Neural cell (in vitro differentiated cells): ENCODE data around the gene SIK3.

ENCODE experiments used
- CTCF ChIP-seq: fragments of 450-650 bp; IDR thresholded peaks from 2 replicates; pipeline ENCODE4 v1.5.1; 2014; ENCODE audit warnings: antibody characterized with exemption, mild to moderate bottlenecking, moderate library complexity; ENCODE audit not compliant: poor library complexity, severe bottlenecking
- EP300 ChIP-seq: fragments of 450-650 bp; conservative IDR thresholded peaks from 2 replicates; pipeline ENCODE4 v1.6.1; 2014; ENCODE audit warnings: antibody characterized with exemption, mild to moderate bottlenecking, moderate library complexity; ENCODE audit not compliant: poor library complexity, severe bottlenecking
- EZH2 ChIP-seq: fragments of 200-600, 300-800 bp; shearing (Covaris generic), sonication (generic); IDR thresholded peaks from 2 replicates; pipeline ENCODE4 v1.6.1; 2014; ENCODE audit warnings: antibody characterized with exemption, low read length, borderline replicate concordance, mild to moderate bottlenecking; ENCODE audit not compliant: insufficient read depth, poor library complexity, severe bottlenecking
- MXI1 ChIP-seq: fragments of 450-650 bp; conservative IDR thresholded peaks from 2 replicates; pipeline ENCODE4 v1.6.1; 2014; ENCODE audit warnings: antibody characterized with exemption, mild to moderate bottlenecking; ENCODE audit not compliant: poor library complexity, severe bottlenecking
- POLR2AphosphoS5 ChIP-seq: IDR thresholded peaks from 2 replicates; pipeline ENCODE4 v1.6.1; 2012
- RAD21 ChIP-seq: fragments of 450-650 bp; conservative IDR thresholded peaks from 2 replicates; pipeline ENCODE4 v1.6.1; 2014; ENCODE audit warnings: antibody characterized with exemption, mild to moderate bottlenecking, moderate library complexity
- SMC3 ChIP-seq: fragments of 450-650 bp; conservative IDR thresholded peaks from 2 replicates; pipeline ENCODE4 v1.6.1; 2014; ENCODE audit warnings: antibody characterized with exemption, mild to moderate bottlenecking, moderate library complexity; ENCODE audit not compliant: poor library complexity
- TAF1 ChIP-seq: IDR thresholded peaks from 2 replicates; pipeline ENCODE4 v1.6.1; 2012; ENCODE audit warnings: low read depth
- TF ChIP-seq, protein P1 (sequence below): IDR thresholded peaks from 2 replicates; pipeline ENCODE4 v1.6.1; 2012; ENCODE audit warnings: borderline replicate concordance

GRCh38 chr11:117022526-117022925 lies 75.7 kb downstream of the SIK3 start:
- TF ChIP-seq CTCF (no peak), RAD21 (no peak), EZH2 (no peak), EP300 (no peak), TAF1 (no peak), POLR2AphosphoS5 (no peak), SMC3 (no peak), MXI1 (no peak)
- TF ChIP-seq, protein P1, sequence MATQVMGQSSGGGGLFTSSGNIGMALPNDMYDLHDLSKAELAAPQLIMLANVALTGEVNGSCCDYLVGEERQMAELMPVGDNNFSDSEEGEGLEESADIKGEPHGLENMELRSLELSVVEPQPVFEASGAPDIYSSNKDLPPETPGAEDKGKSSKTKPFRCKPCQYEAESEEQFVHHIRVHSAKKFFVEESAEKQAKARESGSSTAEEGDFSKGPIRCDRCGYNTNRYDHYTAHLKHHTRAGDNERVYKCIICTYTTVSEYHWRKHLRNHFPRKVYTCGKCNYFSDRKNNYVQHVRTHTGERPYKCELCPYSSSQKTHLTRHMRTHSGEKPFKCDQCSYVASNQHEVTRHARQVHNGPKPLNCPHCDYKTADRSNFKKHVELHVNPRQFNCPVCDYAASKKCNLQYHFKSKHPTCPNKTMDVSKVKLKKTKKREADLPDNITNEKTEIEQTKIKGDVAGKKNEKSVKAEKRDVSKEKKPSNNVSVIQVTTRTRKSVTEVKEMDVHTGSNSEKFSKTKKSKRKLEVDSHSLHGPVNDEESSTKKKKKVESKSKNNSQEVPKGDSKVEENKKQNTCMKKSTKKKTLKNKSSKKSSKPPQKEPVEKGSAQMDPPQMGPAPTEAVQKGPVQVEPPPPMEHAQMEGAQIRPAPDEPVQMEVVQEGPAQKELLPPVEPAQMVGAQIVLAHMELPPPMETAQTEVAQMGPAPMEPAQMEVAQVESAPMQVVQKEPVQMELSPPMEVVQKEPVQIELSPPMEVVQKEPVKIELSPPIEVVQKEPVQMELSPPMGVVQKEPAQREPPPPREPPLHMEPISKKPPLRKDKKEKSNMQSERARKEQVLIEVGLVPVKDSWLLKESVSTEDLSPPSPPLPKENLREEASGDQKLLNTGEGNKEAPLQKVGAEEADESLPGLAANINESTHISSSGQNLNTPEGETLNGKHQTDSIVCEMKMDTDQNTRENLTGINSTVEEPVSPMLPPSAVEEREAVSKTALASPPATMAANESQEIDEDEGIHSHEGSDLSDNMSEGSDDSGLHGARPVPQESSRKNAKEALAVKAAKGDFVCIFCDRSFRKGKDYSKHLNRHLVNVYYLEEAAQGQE = no peak
